Esophagus muscularis mucosa (tissue), 4 donors: Measurements from ENCODE around the gene HSD17B3. TPM values are rescaled to one million over a fixed set of nuclear protein-coding genes. Genes with fewer than 3 reads are reported as not detected.
"Not testable (repeated sequence)": the region's sequence is repeated elsewhere in the genome, so short reads cannot be mapped to it uniquely, and the experiment has no call there.

Experiments used
- DNase-seq: peaks from one replicate; pipeline ENCODE4 v3.0.0-alpha.2; 2017; ENCODE audit errors: extremely low spot score
- H3K27ac ChIP-seq, 4 donors: fragments of 200-600 bp; sonication (generic); replicated peaks in 1 of 4; 1 replicate in 3 of 4; 2 replicates in 1 of 4; pipeline ENCODE4 v1.5.1; 2016 to 2019; ENCODE audit warnings: mild to moderate bottlenecking in 1 of 4
- H3K27me3 ChIP-seq, 4 donors: fragments of 200-600 bp; sonication (generic); one replicate each; pipeline versions ENCODE4 v1.5.1 to v1.6.0; 2016 to 2019
- H3K36me3 ChIP-seq, 4 donors: fragments of 200-600 bp; sonication (generic); one replicate each; pipeline ENCODE4 v1.5.1; 2016 to 2019
- H3K4me1 ChIP-seq, 4 donors: fragments of 200-600 bp; sonication (generic); one replicate each; pipeline ENCODE4 v1.5.1; 2016 to 2019
- H3K4me3 ChIP-seq, 4 donors: fragments of 200-600 bp; sonication (generic); 1 replicate in 2 of 4; 2 replicates in 2 of 4; pipeline ENCODE4 v1.5.1; 2016 to 2019; ENCODE audit warnings: mild to moderate bottlenecking in 4 of 4, moderate library complexity in 1 of 4
- H3K9me3 ChIP-seq, 4 donors: fragments of 200-600 bp; sonication (generic); 1 replicate in 3 of 4; 2 replicates in 1 of 4; pipeline ENCODE4 v1.5.1; 2016 to 2019
- CTCF ChIP-seq, 3 experiments: fragments of 200-600 bp in 2 of 3; fragments of 450-650 bp in 1 of 3; sonication (generic) in 2 of 3; IDR thresholded peaks; one replicate each; pipeline ENCODE4 v1.5.1; 2017 to 2019; ENCODE audit warnings: antibody characterized with exemption in 3 of 3, mild to moderate bottlenecking in 2 of 3, moderate library complexity in 1 of 3
- EP300 ChIP-seq: sonication (generic); formaldehyde crosslinking; IDR thresholded peaks from one replicate; pipeline ENCODE4 v1.6.1; 2017; ENCODE audit warnings: antibody characterized with exemption
- POLR2A ChIP-seq: fragments of 450-650 bp; IDR thresholded peaks from one replicate; pipeline ENCODE4 v1.6.1; 2017; ENCODE audit warnings: antibody characterized with exemption, moderate library complexity, mild to moderate bottlenecking, low read depth
- POLR2AphosphoS5 ChIP-seq, 2 donors: sonication (generic); formaldehyde crosslinking; IDR thresholded peaks; one replicate each; pipeline ENCODE4 v1.6.1; 2017; ENCODE audit warnings: antibody characterized with exemption in 2 of 2
- WGBS: methylation state at CpG from one replicate; pipeline ENCODE4 v1.1.5; 2018; 5-methylcytosine and 5-hydroxymethylcytosine counted together
- intact Hi-C: fragments of 100-400 bp; cut with DNase I; formaldehyde crosslinking; loops from one replicate; pipeline ENCODE4 v1.15.1; 2023
- total RNA-seq, 4 donors: library from RNA; depleted of rRNA; stranded (reverse); fragments of >200 nt; gene quantifications; one replicate each; pipeline versions ENCODE4 v1.1.0 to v1.2.1, GENCODE V29; 2016

Gene HSD17B3
- total RNA-seq, 4 donors from 2014 or later, result 0.83 to 0.98 (median 0.83) TPM; not detected in 1

DNA sequence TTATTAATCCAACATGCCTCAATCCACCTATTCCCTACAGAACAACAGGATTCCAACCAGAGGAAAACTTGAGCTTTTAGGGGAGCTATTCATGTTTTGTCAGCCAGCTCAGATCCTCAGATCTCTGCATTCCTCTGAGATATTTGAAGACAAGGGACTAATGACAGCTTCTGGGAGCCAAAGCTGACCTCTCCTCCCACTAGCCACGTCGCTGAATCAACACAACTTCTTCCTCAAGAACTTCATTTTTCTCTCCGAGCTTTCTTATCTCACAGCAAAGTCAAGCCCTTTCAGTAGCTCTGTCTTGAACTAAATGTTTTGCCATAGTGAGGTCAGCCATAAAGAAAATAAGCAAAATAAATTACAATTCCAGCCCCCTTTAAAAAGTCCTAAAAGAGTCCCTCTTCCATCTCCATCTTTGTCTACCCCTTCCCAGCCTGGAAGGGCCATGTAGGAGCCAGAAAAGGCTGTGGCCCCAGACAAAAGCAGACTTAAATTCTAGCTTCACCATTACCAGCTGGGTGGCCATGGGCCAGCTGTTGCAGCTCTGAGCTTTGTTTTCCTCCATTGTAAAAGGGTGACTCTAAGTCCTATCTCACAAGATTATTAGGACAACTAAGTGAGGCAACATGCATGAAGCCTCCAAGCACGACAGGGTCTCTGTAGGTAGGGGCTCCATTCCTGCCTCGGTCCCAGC lies 65.0 kb downstream of the HSD17B3 start:
- DNase-seq, result no peak
- intact Hi-C loops, result no loop called here
- Histone ChIP-seq H3K9me3 (no peaks in the 10 kb centered on the region), H3K27me3 (no peaks in the 10 kb centered on the region), H3K4me1 (peaks cover 9 to 17% (median 15%) of the 10 kb centered on the region in 4 donors), H3K27ac (no peak overlapping the region), H3K4me3 (no peak overlapping the region), H3K36me3 (no peaks in the 10 kb centered on the region)
- WGBS, result 82% methylated on average over 5 of the region's 5 CpGs
- TF ChIP-seq POLR2AphosphoS5 (IDR thresholded peaks at IDR 0.05) (no peak), CTCF (IDR thresholded peaks at IDR 0.05) (no peak), EP300 (no peak)

DNA sequence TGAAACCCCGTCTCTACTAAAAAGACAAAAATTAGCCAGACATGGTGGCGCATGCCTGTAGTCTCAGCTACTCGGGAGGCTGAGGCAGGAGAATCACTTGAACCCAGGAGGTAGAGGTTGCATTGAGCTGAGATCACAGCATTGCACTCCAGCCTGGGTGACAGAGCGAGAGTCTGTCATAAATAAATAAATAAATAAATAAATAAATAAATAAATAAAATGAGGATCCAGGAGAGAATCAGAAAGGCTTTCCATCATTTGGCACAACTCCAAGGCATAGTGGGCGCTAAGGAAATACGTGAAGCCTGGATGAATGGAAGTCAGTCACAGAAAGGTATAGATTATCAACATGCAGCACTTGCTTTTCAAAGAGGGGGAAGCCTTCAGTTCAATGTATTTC lies 65.6 kb downstream of the HSD17B3 start:
- H3K9me3 ChIP-seq, intact Hi-C loops, H3K36me3 ChIP-seq, H3K27ac ChIP-seq, DNase-seq, H3K27me3 ChIP-seq, H3K4me3 ChIP-seq: not testable (repeated sequence)
- peaks cover 9 to 18% (median 15%) of the 10 kb centered on the region in 4 donors for H3K4me1 ChIP-seq
- WGBS, result 90% methylated on average over 6 of the region's 6 CpGs

DNA sequence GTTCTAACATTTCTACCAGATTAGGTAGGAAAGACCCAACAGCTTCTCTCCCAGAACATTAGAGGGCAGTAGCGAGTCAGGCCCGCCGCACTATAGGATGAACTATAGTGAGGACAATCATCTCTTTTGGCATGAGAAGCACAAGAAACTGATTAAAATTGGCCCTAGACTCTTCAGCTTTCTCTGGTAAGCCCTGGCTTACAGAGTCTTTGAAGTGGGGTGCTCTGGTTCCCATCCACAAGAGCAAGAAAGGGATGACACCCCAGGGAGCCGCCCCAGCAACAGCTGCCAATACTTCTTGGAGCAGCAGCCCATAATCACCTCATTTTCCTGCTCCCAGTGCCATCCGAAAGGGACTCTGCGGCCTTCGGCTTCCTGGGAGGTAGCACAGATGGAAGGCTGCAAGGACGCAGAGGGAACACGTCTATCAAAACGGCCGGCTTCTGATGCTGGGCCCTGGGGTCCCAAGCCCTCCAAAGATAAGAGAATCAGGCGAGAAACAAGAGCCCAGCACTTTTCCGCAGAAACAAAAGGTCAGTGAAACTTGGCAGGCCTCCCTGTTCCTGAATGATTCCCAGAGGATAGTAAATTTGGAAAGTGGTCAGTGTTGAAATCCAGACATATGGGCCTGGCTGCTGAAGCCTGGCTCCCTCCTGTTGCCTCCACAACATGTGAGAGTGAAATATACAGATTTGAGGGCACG lies 69.3 kb downstream of the HSD17B3 start:
- Histone ChIP-seq H3K27me3 (no peaks in the 10 kb centered on the region), H3K4me3 (peak overlapping the region; percentile 9 to 31 (median 22)), H3K27ac (peak overlapping the region; percentile 65 to 75 (median 70)), H3K36me3 (no peaks in the 10 kb centered on the region), H3K9me3 (no peaks in the 10 kb centered on the region), H3K4me1 (peaks cover 9 to 18% (median 15%) of the 10 kb centered on the region in 4 donors)
- no peak for DNase-seq
- TF ChIP-seq CTCF (IDR thresholded peaks at IDR 0.05) (peak; percentile 74 to 95 (median 74)), POLR2A (no peak)
- WGBS, result 19% methylated on average over 13 of the region's 14 CpGs
- intact Hi-C loops, result no loop called here

GRCh38 chr9:96232164-96232538 lies 69.8 kb downstream of the HSD17B3 start:
- peak overlapping the region in 1 of 4 donors; percentile 31 for H3K4me3 ChIP-seq
- H3K4me1 ChIP-seq, result peaks cover 9 to 18% (median 15%) of the 10 kb centered on the region in 4 donors
- H3K27ac ChIP-seq, result peak overlapping the region; percentile 65 to 75 (median 70)
- TF ChIP-seq EP300, result no peak
- no peak for TF ChIP-seq POLR2AphosphoS5 (IDR thresholded peaks at IDR 0.05)
- TF ChIP-seq CTCF (IDR thresholded peaks at IDR 0.05), result no peak
- TF ChIP-seq POLR2A, result no peak
- H3K27me3 ChIP-seq, result no peaks in the 10 kb centered on the region
- WGBS, result 62% methylated on average over 11 of the region's 11 CpGs
- H3K36me3 ChIP-seq, result no peaks in the 10 kb centered on the region
- no peak for DNase-seq
- intact Hi-C loops, result no loop called here
- H3K9me3 ChIP-seq, result no peaks in the 10 kb centered on the region

DNA sequence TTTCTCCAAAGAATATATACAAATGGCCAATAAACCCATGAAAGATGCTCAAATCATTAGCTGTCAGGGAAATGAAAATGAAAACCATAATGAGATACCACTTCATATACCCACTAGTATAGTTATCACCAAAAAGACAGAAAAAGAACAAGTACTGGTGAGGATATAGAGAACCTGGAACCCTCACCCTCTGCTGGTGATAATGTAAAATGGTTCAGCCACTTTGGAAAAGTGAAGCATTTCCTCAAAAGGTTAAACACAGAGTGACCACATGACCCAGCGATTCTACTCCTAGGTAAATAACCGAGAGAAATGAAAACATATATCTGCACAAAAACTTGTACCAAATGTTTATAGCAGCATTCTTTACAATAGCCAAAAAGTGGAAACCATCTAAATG lies 72.0 kb downstream of the HSD17B3 start:
- TF ChIP-seq CTCF (IDR thresholded peaks at IDR 0.05), result no peak
- TF ChIP-seq EP300, result no peak
- TF ChIP-seq POLR2A, result no peak
- no peak for TF ChIP-seq POLR2AphosphoS5 (IDR thresholded peaks at IDR 0.05)
- Histone ChIP-seq H3K4me3 (no peak overlapping the region), H3K27me3 (no peaks in the 10 kb centered on the region), H3K4me1 (peaks cover 9 to 18% (median 15%) of the 10 kb centered on the region in 4 donors), H3K36me3 (no peaks in the 10 kb centered on the region), H3K27ac (no peak overlapping the region), H3K9me3 (no peaks in the 10 kb centered on the region)
- DNase-seq, result no peak
- intact Hi-C loops, result loop anchor here (2.0 kb wide), 1 partner anchor 87 kb away; no protein-coding TSS in a partner anchor
- 89% methylated on average over 2 of the region's 2 CpGs for WGBS
